ENCODE data around the gene CASZ1. TPM values are rescaled to one million over a fixed set of nuclear protein-coding genes. Genes with fewer than 3 reads are reported as not detected.

CASZ1 gene
- total and polyA plus RNA-seq, 2 donors (not counting 3 experiments of a cell fraction or from before 2014, with no cell fraction given) = 1.5 to 5.2 TPM

DNA sequence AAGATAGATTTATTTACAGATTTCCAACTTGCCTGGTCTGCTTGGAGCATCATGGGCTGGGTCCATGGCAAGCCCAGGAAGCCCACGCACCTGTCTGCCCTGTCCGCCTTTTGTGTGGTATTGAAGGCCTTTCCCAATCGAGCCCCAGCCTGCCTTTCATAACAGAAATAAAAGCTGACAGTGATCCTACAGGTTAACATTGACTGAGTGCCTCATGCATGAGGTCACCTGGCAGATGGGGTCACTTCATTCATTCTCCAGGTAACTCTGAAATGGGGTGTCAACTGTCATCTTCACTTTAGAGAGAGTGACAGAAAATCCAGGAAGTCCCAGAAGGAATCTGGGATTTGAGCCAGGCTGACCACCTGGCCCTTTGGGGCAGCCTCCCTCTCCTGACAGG lies 36.3 kb upstream of the CASZ1 start:
- CTCF ChIA-PET = no interaction called here
- dilution Hi-C loops (cut with MboI; ENCODE audit: extremely low pct_ligation_motif_present, low sequenced_read_pairs) = no loop called here

More for the DNA sequence above, 36.3 kb upstream of the CASZ1 start:
- Histone ChIP-seq H3K27me3 (ENCODE audit: control insufficient read depth in 2 of 2, insufficient read depth in 2 of 2, low read length in 2 of 2) (peaks cover 4 to 14% of the 10 kb centered on the region in 2 experiments), H3K79me2 (ENCODE audit: control insufficient read depth, insufficient read depth, low read length) (no peaks in the 10 kb centered on the region), H4K20me1 (replicated peaks; ENCODE audit: control insufficient read depth, extremely low read depth, insufficient read depth, low read length) (no peaks in the 10 kb centered on the region), H3K4me3 (replicated peaks in 1 of 3; ENCODE audit: insufficient read depth in 1 of 3, low read depth in 1 of 3, low read length in 3 of 3) (no peak overlapping the region), H3K4me1 (ENCODE audit: control insufficient read depth, extremely low read depth, insufficient read depth, low read length) (no peaks in the 10 kb centered on the region), H3K36me3 (ENCODE audit: control insufficient read depth in 2 of 2, extremely low read depth in 1 of 2, insufficient read depth in 2 of 2, low read length in 2 of 2) (no peaks in the 10 kb centered on the region), H3K9ac (replicated peaks; ENCODE audit: extremely low read depth, insufficient read depth, low read length) (no peak overlapping the region), H3K27ac (ENCODE audit: insufficient read depth, low read depth, low read length) (no peak overlapping the region), H3K4me2 (ENCODE audit: insufficient read depth, low read length) (no peak overlapping the region), H3K9me3 (replicated peaks; ENCODE audit: control insufficient read depth, insufficient read depth, low read length) (no peaks in the 10 kb centered on the region), H3K9me1 (replicated peaks; ENCODE audit: control insufficient read depth, extremely low read depth, insufficient read depth, low read length) (no peaks in the 10 kb centered on the region), H2AFZ (ENCODE audit: low read depth, low read length) (no peak overlapping the region)
- no TSS peak for BruUV-seq (replicated peaks)
- DNase-seq (ENCODE audit: low read depth, low spot score) = no peak
- intact Hi-C loops (cut with micrococcal nuclease) = no loop called here
- FAIRE-seq = no peak
- POLR2A ChIA-PET = no interaction called here
- TF ChIP-seq, protein P1, sequence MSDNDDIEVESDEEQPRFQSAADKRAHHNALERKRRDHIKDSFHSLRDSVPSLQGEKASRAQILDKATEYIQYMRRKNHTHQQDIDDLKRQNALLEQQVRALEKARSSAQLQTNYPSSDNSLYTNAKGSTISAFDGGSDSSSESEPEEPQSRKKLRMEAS (IDR thresholded peaks at IDR 0.05; ENCODE audit: insufficient read depth, insufficient read length) = no peak
- no peak for TF ChIP-seq GATA2 (IDR thresholded peaks at IDR 0.05; ENCODE audit: insufficient read depth, insufficient read length, low read depth, low read length)
- TF ChIP-seq POLR2AphosphoS5 (IDR thresholded peaks at IDR 0.05; ENCODE audit: insufficient read depth, low read depth, low read length) = no peak
- no peak for TF ChIP-seq POLR2A (IDR thresholded peaks at IDR 0.05; ENCODE audit: low read depth, low read length)
- TF ChIP-seq, protein P2, sequence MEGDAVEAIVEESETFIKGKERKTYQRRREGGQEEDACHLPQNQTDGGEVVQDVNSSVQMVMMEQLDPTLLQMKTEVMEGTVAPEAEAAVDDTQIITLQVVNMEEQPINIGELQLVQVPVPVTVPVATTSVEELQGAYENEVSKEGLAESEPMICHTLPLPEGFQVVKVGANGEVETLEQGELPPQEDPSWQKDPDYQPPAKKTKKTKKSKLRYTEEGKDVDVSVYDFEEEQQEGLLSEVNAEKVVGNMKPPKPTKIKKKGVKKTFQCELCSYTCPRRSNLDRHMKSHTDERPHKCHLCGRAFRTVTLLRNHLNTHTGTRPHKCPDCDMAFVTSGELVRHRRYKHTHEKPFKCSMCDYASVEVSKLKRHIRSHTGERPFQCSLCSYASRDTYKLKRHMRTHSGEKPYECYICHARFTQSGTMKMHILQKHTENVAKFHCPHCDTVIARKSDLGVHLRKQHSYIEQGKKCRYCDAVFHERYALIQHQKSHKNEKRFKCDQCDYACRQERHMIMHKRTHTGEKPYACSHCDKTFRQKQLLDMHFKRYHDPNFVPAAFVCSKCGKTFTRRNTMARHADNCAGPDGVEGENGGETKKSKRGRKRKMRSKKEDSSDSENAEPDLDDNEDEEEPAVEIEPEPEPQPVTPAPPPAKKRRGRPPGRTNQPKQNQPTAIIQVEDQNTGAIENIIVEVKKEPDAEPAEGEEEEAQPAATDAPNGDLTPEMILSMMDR (IDR thresholded peaks at IDR 0.05; ENCODE audit: extremely low read depth in 1 of 2, insufficient read depth in 1 of 2, low read depth in 1 of 2, low read length in 2 of 2) = no peak
- TF ChIP-seq EZH2 (IDR thresholded peaks at IDR 0.05; ENCODE audit: borderline replicate concordance, low read depth, low read length, severe bottlenecking) = no peak
- no peak for TF ChIP-seq MYC (IDR thresholded peaks at IDR 0.05; ENCODE audit: low read depth, low read length)
